IPS-20b (cell line): Measurements from ENCODE around the gene WFIKKN1.

Experiments
- H3K27ac ChIP-seq: one replicate; pipeline ENCODE4 v1.5.1; 2013; ENCODE audit warnings: low read length
- H3K27me3 ChIP-seq: 2 replicates; pipeline ENCODE4 v1.6.1; 2013; ENCODE audit warnings: mild to moderate bottlenecking, low read length, inconsistent platforms; ENCODE audit not compliant: insufficient read depth
- H3K36me3 ChIP-seq: 2 replicates; pipeline ENCODE4 v1.6.1; 2013; ENCODE audit warnings: low read depth, mild to moderate bottlenecking, inconsistent platforms, low read length, moderate library complexity; ENCODE audit not compliant: insufficient read depth
- H3K4me1 ChIP-seq: 2 replicates; pipeline ENCODE4 v1.6.1; 2013; ENCODE audit warnings: mild to moderate bottlenecking, control low read depth, inconsistent platforms, low read length, moderate library complexity; ENCODE audit not compliant: insufficient read depth
- H3K4me3 ChIP-seq: 2 replicates; pipeline ENCODE4 v1.5.1; 2013; ENCODE audit warnings: mild to moderate bottlenecking, low read length, inconsistent platforms
- H3K9ac ChIP-seq: 2 replicates; pipeline ENCODE4 v1.6.1; 2013; ENCODE audit warnings: low read depth, mild to moderate bottlenecking, inconsistent platforms, low read length, moderate library complexity
- H3K9me3 ChIP-seq: 2 replicates; pipeline ENCODE4 v1.6.1; 2013; ENCODE audit warnings: mild to moderate bottlenecking, low read depth, low read length, inconsistent platforms; ENCODE audit not compliant: insufficient read depth

WFIKKN1 gene

DNA sequence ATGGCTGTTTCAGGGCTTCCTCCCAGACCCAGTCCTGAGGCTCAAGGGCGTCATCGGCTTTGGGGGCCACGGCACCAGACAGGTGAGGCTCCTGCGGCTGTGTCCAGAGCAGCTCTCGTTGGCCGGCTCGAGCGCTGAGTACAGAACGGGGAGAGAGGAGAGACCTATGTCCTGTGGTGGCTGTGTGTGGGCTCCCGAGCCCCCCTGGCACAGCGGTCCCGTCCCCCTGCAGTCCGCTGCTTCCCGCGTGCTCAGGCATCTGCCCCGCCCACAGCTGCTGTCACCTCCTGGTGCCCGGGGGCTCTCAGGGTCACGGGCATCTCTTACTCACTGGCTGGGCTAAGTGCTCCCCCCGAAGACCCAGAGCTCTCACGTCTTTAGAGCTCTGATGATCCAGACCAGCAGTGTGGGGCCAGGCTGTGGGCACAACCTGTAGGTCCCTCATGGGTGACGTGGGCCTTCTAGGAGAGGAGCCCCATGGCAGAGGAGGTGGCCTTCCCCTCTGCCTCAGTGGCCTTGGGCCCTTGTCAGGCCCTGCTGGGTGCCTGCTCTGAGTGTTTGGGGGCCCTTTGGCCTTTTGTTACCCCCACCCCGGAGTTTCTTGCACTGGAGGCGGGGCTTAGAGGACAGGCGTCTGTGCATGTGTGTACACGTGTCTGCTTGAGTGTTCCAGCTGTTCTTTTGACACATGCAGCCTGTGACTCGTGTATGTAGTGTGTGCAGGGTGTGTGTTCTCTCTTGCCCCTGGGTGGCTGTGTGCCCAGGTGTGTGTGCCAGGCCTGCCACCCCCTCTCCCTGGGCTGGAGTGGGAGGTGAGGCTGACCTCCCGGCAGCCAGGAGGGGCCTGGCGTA lies 21.9 kb downstream of the WFIKKN1 start:
- Histone ChIP-seq H3K9me3 (no peaks in the 10 kb centered on the region), H3K27ac (no peak overlapping the region), H3K4me3 (no peak overlapping the region), H3K4me1 (peaks cover 3% of the 10 kb centered on the region; the same call in 1 of the 2 replicates), H3K36me3 (peaks cover 5% of the 10 kb centered on the region), H3K9ac (no peak overlapping the region), H3K27me3 (no peaks in the 10 kb centered on the region)

DNA sequence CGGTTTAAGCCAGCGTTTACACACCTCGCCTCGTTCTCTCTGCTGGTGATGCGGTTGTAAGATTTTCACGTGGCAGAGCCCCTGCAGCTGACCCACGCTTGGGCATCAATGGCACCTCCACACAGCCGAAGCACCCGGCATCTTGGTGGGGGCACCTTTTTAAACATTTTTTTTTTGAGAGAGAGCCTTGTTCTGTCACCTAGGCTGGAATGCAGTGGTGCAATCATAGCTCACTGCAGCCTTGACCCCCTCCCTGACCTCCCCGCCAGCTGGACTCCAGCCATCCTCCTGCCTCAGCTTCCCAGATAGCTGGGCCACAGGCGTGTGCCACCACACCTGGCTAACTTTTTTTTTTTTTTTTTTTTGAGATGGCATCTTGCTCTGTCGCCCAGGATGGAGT lies 23.2 kb downstream of the WFIKKN1 start:
- H3K36me3 ChIP-seq: peaks cover 10% of the 10 kb centered on the region

GRCh38 chr16:657487-657886 lies 26.7 kb downstream of the WFIKKN1 start:
- no peak overlapping the region for H3K4me3 ChIP-seq
- peaks cover 10% of the 10 kb centered on the region for H3K36me3 ChIP-seq
- H3K4me1 ChIP-seq: no peaks in the 10 kb centered on the region
- no peaks in the 10 kb centered on the region for H3K9me3 ChIP-seq
- H3K9ac ChIP-seq: no peak overlapping the region
- H3K27me3 ChIP-seq: no peaks in the 10 kb centered on the region
- H3K27ac ChIP-seq: no peak overlapping the region

More for the DNA sequence above, 23.2 kb downstream of the WFIKKN1 start:
- 0 out of 2 replicates have a peak, but pooled peaks cover 3% of the 10 kb centered on the region for H3K4me1 ChIP-seq
- H3K9ac ChIP-seq: no peak overlapping the region
- no peaks in the 10 kb centered on the region for H3K27me3 ChIP-seq
- H3K27ac ChIP-seq: no peak overlapping the region
- no peaks in the 10 kb centered on the region for H3K9me3 ChIP-seq
- H3K4me3 ChIP-seq: no peak overlapping the region

DNA sequence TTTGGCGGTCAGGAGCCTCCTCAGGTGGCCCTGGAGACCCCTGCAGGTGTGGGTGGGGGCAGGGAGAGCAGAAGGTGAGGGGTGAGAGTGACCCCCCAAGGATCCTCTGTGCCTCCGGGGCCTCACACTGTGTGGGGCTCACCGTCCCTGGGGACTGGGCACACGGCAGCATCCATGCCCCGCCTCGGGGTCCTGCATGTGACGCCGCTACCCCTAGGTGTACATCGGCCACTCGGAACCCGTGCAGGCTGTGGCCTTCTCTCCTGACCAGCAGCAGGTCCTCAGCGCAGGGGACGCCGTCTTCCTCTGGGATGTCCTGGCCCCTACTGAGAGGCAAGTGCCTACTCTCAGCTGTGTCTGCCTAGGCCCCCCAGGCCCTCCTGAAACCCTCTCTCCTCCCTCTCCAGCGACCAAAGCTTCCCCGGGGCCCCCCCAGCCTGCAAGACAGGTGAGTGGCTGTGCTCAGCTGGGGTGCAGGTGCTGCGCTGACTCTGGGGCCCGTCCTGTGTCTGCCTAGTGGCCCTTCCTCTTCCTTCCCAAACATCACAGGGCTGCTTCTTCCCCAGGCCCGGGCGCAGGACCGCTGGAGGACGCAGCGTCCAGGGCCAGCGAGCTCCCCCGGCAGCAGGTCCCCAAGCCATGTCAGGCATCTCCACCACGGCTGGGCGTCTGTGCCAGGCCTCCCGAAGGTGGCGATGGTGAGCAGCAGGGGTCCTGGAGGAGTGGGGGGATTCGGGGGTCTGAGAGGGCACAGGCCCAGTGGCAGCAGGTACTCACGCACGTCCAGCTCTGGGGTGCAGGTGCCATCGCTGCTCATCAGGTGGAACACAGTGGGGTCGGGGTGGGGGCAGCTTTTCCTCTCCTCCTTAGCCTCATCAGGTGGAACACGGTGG lies 28.1 kb downstream of the WFIKKN1 start:
- no peaks in the 10 kb centered on the region for H3K9me3 ChIP-seq
- H3K27me3 ChIP-seq: no peaks in the 10 kb centered on the region
- H3K27ac ChIP-seq: no peak overlapping the region
- no peak overlapping the region for H3K9ac ChIP-seq
- H3K4me3 ChIP-seq: no peak overlapping the region
- no peaks in the 10 kb centered on the region for H3K4me1 ChIP-seq
- peaks cover 5% of the 10 kb centered on the region; the same call in 1 of the 2 replicates for H3K36me3 ChIP-seq

- no peak overlapping the region for H3K4me3 ChIP-seq
- H3K27me3 ChIP-seq: no peaks in the 10 kb centered on the region
- H3K36me3 ChIP-seq: peaks cover 5% of the 10 kb centered on the region; the same call in 1 of the 2 replicates
- H3K27ac ChIP-seq: no peak overlapping the region
- no peaks in the 10 kb centered on the region for H3K4me1 ChIP-seq
- no peaks in the 10 kb centered on the region for H3K9me3 ChIP-seq
- no peak overlapping the region for H3K9ac ChIP-seq
Measured at GRCh38 chr16:659618-660017, 28.8 kb downstream of the WFIKKN1 start.

- H3K27me3 ChIP-seq: no peaks in the 10 kb centered on the region
- peaks cover 5% of the 10 kb centered on the region; the same call in 1 of the 2 replicates for H3K36me3 ChIP-seq
- no peaks in the 10 kb centered on the region for H3K9me3 ChIP-seq
- H3K9ac ChIP-seq: no peak overlapping the region
- H3K4me1 ChIP-seq: no peaks in the 10 kb centered on the region
- no peak overlapping the region for H3K27ac ChIP-seq
- H3K4me3 ChIP-seq: no peak overlapping the region
Measured at GRCh38 chr16:660132-660458, 29.3 kb downstream of the WFIKKN1 start.

DNA sequence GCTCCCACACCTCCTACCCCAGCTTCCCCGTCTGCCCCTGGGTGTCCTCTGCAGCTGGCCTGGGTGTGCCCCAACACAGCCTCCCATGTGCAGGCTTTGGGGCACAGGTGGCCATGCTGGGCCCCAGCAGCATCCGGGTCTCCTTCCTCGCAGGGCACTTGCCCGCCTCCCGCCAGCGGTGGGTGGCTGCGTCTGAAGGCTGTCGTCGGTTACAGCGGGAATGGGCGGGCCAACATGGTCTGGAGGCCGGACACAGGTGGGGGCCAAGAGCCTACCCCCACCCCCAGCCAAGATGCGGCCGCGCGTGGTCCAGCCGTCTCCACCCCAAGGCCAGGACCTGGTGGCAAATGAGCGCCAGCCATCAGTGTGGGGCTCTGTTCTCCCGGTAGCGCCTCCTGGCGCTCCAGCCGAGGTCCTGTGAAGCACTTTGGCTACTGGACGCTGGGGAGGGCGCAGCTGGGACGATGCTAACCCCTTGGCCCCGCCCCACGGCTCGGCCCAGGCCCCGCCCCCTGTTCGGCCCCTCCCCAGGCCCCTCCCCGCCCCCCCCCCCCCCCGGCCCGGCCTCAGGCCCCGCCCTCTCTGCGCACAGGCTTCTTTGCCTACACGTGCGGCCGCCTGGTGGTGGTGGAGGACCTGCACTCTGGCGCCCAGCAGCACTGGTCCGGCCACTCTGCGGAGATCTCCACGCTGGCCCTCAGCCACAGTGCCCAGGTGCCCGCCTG lies 29.8 kb downstream of the WFIKKN1 start:
- H3K27me3 ChIP-seq: no peaks in the 10 kb centered on the region
- H3K36me3 ChIP-seq: peaks cover 5% of the 10 kb centered on the region; the same call in 1 of the 2 replicates
- H3K4me1 ChIP-seq: no peaks in the 10 kb centered on the region
- H3K27ac ChIP-seq: no peak overlapping the region
- no peaks in the 10 kb centered on the region for H3K9me3 ChIP-seq
- H3K4me3 ChIP-seq: no peak overlapping the region
- H3K9ac ChIP-seq: no peak overlapping the region

DNA sequence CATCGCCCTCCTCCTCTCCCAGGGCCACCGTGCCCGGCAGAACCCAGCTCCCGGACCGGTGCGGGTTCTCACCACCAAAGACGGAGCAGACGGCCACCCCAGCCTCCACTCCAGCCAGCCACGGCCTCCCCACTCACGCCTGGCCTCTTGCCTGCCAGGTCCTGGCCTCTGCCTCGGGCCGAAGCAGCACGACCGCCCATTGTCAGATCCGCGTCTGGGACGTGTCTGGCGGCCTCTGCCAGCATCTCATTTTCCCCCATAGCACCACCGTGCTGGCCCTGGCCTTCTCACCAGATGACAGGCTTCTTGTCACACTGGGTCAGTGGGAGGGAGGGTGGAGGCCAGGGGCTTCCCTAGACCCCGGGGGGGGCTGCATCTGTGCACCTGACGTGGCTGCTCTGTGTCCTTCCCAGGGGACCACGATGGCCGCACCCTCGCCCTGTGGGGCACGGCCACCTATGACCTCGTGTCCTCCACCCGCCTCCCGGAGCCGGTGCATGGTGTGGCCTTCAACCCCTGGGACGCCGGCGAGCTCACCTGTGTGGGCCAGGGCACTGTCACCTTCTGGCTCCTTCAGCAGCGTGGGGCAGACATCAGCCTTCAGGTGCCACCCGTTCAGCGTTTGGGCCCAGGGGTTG lies 30.5 kb downstream of the WFIKKN1 start:
- H3K36me3 ChIP-seq: peaks cover 5% of the 10 kb centered on the region; the same call in 1 of the 2 replicates
- H3K9me3 ChIP-seq: no peaks in the 10 kb centered on the region
- H3K4me1 ChIP-seq: no peaks in the 10 kb centered on the region
- no peak overlapping the region for H3K9ac ChIP-seq
- H3K27ac ChIP-seq: no peak overlapping the region
- no peak overlapping the region for H3K4me3 ChIP-seq
- no peaks in the 10 kb centered on the region for H3K27me3 ChIP-seq

- H3K9me3 ChIP-seq: no peaks in the 10 kb centered on the region
- no peaks in the 10 kb centered on the region for H3K4me1 ChIP-seq
- no peak overlapping the region for H3K27ac ChIP-seq
- no peak overlapping the region for H3K9ac ChIP-seq
- H3K36me3 ChIP-seq: peaks cover 5% of the 10 kb centered on the region; the same call in 1 of the 2 replicates
- no peak overlapping the region for H3K4me3 ChIP-seq
- H3K27me3 ChIP-seq: no peaks in the 10 kb centered on the region
Measured at GRCh38 chr16:662095-662494, 31.3 kb downstream of the WFIKKN1 start.

DNA sequence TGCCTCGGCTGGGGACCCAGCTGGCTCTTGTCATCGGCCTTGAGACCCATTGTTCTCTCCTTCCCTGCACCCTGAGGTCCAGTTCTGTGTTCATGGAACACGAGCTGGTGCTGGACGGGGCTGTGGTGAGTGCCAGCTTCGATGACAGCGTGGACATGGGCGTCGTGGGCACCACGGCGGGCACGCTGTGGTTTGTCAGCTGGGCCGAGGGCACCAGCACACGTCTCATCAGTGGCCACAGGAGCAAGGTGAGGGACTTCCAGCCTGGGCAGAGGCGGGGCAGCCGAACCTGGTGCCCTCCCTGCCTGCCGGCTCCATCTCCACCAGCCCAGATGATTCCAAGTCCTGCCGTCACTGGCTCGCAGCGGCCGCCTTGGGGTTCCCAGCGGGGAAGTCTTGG lies 31.8 kb downstream of the WFIKKN1 start:
- Histone ChIP-seq H3K27ac (no peak overlapping the region), H3K4me1 (peaks cover 2% of the 10 kb centered on the region; the same call in 1 of the 2 replicates), H3K9ac (no peak overlapping the region), H3K36me3 (peaks cover 5% of the 10 kb centered on the region; the same call in 1 of the 2 replicates), H3K9me3 (no peaks in the 10 kb centered on the region), H3K4me3 (no peak overlapping the region), H3K27me3 (no peaks in the 10 kb centered on the region)

DNA sequence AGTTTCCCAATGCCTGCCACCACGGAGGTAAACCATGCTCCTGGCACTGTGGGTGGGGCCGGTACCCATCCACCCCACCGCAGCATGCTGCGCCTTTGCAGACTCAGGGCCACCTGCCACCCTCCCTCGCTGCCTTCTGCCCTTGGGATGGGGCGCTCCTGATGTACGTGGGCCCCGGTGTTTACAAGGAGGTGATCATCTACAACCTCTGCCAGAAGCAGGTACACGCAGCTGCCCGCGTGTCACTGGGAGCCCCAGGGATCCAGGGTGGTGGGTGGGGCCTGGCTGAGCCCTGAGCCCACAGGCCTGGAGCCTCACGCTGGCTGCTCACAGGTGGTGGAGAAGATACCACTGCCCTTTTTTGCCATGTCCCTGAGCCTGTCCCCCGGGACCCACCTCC lies 35.8 kb downstream of the WFIKKN1 start:
- H3K27ac ChIP-seq: no peak overlapping the region
- no peak overlapping the region for H3K9ac ChIP-seq
- H3K36me3 ChIP-seq: peaks cover 26% of the 10 kb centered on the region
- H3K4me1 ChIP-seq: peaks cover 3% of the 10 kb centered on the region; the same call in 1 of the 2 replicates
- H3K4me3 ChIP-seq: no peak overlapping the region
- no peaks in the 10 kb centered on the region for H3K27me3 ChIP-seq
- no peaks in the 10 kb centered on the region for H3K9me3 ChIP-seq
